Natural killer cell (primary cell): Measurements from ENCODE around the gene ZNF205. TPM values are rescaled to one million over a fixed set of nuclear protein-coding genes. Genes with fewer than 3 reads are reported as not detected.

ENCODE experiments used
- ATAC-seq, 3 donors: fragments of 150-1000 bp in 2 of 3; fragments of 200-7000 bp in 1 of 3; cut with Tn5 transposase; 1 replicate in 1 of 3; 2 replicates in 2 of 3; pipeline ENCODE4 v1.10.0; 2021; ENCODE audit warnings: mild to moderate bottlenecking in 2 of 3, moderate library complexity in 2 of 3
- DNase-seq, 2 donors: peaks; one replicate each; pipeline versions ENCODE4 v3.0.0 to v3.0.0-alpha.2; 2013 to 2021; ENCODE audit warnings: mixed read lengths in 1 of 2
- H3K27ac ChIP-seq: one replicate; pipeline ENCODE4 v1.5.1; 2013; ENCODE audit warnings: mild to moderate bottlenecking, low read length
- H3K27me3 ChIP-seq: one replicate; pipeline ENCODE4 v1.6.1; 2013; ENCODE audit warnings: low read length; ENCODE audit not compliant: control insufficient read depth, insufficient read depth
- H3K36me3 ChIP-seq: one replicate; pipeline ENCODE4 v1.6.1; 2013; ENCODE audit warnings: low read length; ENCODE audit not compliant: control insufficient read depth, insufficient read depth
- H3K4me1 ChIP-seq: one replicate; pipeline ENCODE4 v1.6.1; 2013; ENCODE audit warnings: low read length; ENCODE audit not compliant: control insufficient read depth, insufficient read depth
- H3K4me3 ChIP-seq: one replicate; pipeline ENCODE4 v1.5.1; 2013; ENCODE audit warnings: low read length
- H3K9me3 ChIP-seq: one replicate; pipeline ENCODE4 v1.6.1; 2013; ENCODE audit warnings: low read length; ENCODE audit not compliant: control insufficient read depth, insufficient read depth
- H3K27ac Mint-ChIP-seq, 2 donors: one replicate each; pipeline ENCODE4 v1.8.0; 2022; ENCODE audit warnings: mild to moderate bottlenecking in 2 of 2, mixed read lengths in 2 of 2, moderate library complexity in 1 of 2
- H3K27me3 Mint-ChIP-seq, 2 donors: one replicate each; pipeline ENCODE4 v1.8.0; 2022; ENCODE audit warnings: low read depth in 2 of 2, mixed read lengths in 2 of 2
- H3K36me3 Mint-ChIP-seq: one replicate; pipeline ENCODE4 v1.8.0; 2022; ENCODE audit warnings: mixed read lengths
- H3K4me1 Mint-ChIP-seq, 2 donors: one replicate each; pipeline ENCODE4 v1.8.0; 2022; ENCODE audit warnings: mixed read lengths in 2 of 2
- H3K4me3 Mint-ChIP-seq: one replicate; pipeline ENCODE4 v1.8.0; 2022; ENCODE audit warnings: mild to moderate bottlenecking, moderate library complexity, mixed read lengths
- H3K9me3 Mint-ChIP-seq, 2 donors: one replicate each; pipeline ENCODE4 v1.8.0; 2022; ENCODE audit warnings: mixed read lengths in 2 of 2
- whole genome bisulfite sequencing: methylation state at CpG from one replicate; pipeline ENCODE4 v1.1.7; 2013; ENCODE audit warnings: missing lambda C conversion rate; ENCODE audit not compliant: insufficient coverage; 5-methylcytosine and 5-hydroxymethylcytosine counted together
- intact Hi-C: fragments of 100-400 bp; cut with micrococcal nuclease; formaldehyde crosslinking; loops from one replicate; pipeline ENCODE4 v1.14.2; 2022
- total RNA-seq, 4 donors: library from RNA; stranded (reverse); fragments of 120-200 nt in 1 of 4; gene quantifications; one replicate each; pipeline versions ENCODE4 v1.2.3 to v1.2.4, GENCODE V29; 2013 to 2022
- TF ChIP-seq, protein P1 (sequence below): fragments of 200-600 bp; IDR thresholded peaks from one replicate; pipeline ENCODE4 v1.8.0; 2022; ENCODE audit warnings: antibody characterized with exemption

ZNF205 gene
- total RNA-seq, 3 donors from 2014 or later (not counting 1 experiment from before 2014, with no cell fraction given), result 0.16 TPM; not detected in 2

GRCh38 chr16:3140603-3141427 is 28.4 kb downstream of the ZNF205 start:
- no peak overlapping the region for H3K27ac ChIP-seq
- peaks cover 7% of the 10 kb centered on the region for H3K36me3 Mint-ChIP-seq
- no peak overlapping the region for H3K27ac Mint-ChIP-seq
- TF ChIP-seq, protein P1, sequence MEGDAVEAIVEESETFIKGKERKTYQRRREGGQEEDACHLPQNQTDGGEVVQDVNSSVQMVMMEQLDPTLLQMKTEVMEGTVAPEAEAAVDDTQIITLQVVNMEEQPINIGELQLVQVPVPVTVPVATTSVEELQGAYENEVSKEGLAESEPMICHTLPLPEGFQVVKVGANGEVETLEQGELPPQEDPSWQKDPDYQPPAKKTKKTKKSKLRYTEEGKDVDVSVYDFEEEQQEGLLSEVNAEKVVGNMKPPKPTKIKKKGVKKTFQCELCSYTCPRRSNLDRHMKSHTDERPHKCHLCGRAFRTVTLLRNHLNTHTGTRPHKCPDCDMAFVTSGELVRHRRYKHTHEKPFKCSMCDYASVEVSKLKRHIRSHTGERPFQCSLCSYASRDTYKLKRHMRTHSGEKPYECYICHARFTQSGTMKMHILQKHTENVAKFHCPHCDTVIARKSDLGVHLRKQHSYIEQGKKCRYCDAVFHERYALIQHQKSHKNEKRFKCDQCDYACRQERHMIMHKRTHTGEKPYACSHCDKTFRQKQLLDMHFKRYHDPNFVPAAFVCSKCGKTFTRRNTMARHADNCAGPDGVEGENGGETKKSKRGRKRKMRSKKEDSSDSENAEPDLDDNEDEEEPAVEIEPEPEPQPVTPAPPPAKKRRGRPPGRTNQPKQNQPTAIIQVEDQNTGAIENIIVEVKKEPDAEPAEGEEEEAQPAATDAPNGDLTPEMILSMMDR, result no peak
- no peaks in the 10 kb centered on the region for H3K27me3 Mint-ChIP-seq
- H3K9me3 ChIP-seq, result no peaks in the 10 kb centered on the region
- H3K9me3 Mint-ChIP-seq, result no peaks in the 10 kb centered on the region
- no peak overlapping the region for H3K4me3 ChIP-seq
- no peaks in the 10 kb centered on the region for H3K27me3 ChIP-seq
- H3K36me3 ChIP-seq, result peaks cover 31% of the 10 kb centered on the region
- DNase-seq (no peak), ATAC-seq (no peak)
- intact Hi-C loops, result no loop called here
- H3K4me1 ChIP-seq, result peaks cover 4% of the 10 kb centered on the region
- 96% methylated on average over 69 of the region's 69 CpGs for WGBS
- H3K4me3 Mint-ChIP-seq, result no peak overlapping the region
- peaks cover 4 to 10% of the 10 kb centered on the region in 2 donors for H3K4me1 Mint-ChIP-seq

- Mint-ChIP-seq H3K27me3 (no peaks in the 10 kb centered on the region), H3K9me3 (no peaks in the 10 kb centered on the region), H3K4me3 (no peak overlapping the region), H3K4me1 (peaks cover 0 to 6% of the 10 kb centered on the region in 2 donors), H3K36me3 (peaks cover 7% of the 10 kb centered on the region), H3K27ac (no peak overlapping the region)
- ATAC-seq (no peak), DNase-seq (no peak)
- Histone ChIP-seq H3K9me3 (no peaks in the 10 kb centered on the region), H3K4me3 (no peak overlapping the region), H3K36me3 (peaks cover 31% of the 10 kb centered on the region), H3K27ac (no peak overlapping the region), H3K27me3 (no peaks in the 10 kb centered on the region), H3K4me1 (no peaks in the 10 kb centered on the region)
- intact Hi-C loops, result no loop called here
- TF ChIP-seq, protein P1, result no peak
- 95% methylated on average over 23 of the region's 23 CpGs for WGBS
These were observed 29.5 kb downstream of the ZNF205 start for GRCh38 chr16:3141781-3142311.

DNA sequence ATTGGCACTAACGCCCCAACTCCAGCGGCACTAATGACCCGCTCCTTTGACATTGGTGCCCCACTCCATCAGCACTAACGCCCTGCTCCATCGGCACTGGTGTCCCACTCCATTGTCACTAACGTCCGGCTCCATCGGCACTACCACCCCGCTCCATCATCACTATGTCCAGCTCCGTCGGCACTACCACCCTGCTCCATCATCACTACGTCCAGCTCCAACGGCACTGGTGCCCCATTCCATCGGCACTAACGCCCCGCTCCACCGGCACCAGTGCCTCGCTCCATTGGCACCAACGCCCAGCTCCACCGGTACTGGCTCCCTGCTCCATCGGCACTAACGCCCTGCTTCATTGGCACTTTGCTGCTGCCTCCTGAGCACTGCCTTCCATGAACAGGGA is 29.9 kb downstream of the ZNF205 start:
- no peak overlapping the region for H3K27ac ChIP-seq

More for the DNA sequence above, 29.9 kb downstream of the ZNF205 start:
- Mint-ChIP-seq H3K4me3 (no peak overlapping the region), H3K27me3 (no peaks in the 10 kb centered on the region), H3K36me3 (peaks cover 7% of the 10 kb centered on the region), H3K27ac (no peak overlapping the region), H3K9me3 (no peaks in the 10 kb centered on the region), H3K4me1 (peaks cover 0 to 6% of the 10 kb centered on the region in 2 donors)
- Histone ChIP-seq H3K9me3 (no peaks in the 10 kb centered on the region), H3K27me3 (no peaks in the 10 kb centered on the region), H3K4me1 (no peaks in the 10 kb centered on the region), H3K36me3 (peaks cover 30% of the 10 kb centered on the region), H3K4me3 (no peak overlapping the region)
- TF ChIP-seq, protein P1, result no peak
- ATAC-seq (no peak), DNase-seq (no peak)
- 98% methylated on average over 22 of the region's 22 CpGs for WGBS
- intact Hi-C loops, result no loop called here
